Endothelial cell of hepatic sinusoid (primary cell): ENCODE data around the gene TOM1.
"Not testable (repeated sequence)": the region's sequence is repeated elsewhere in the genome, so short reads cannot be mapped to it uniquely, and the experiment has no call there.

ENCODE experiments used
- in situ Hi-C: cut with HindIII; loops from 2 replicates; pipeline ENCODE4 v1.10.0; 2017; ENCODE audit warnings: low sequenced_read_pairs

The TOM1 gene

GRCh38 chr22:35390933-35391332, 91.2 kb downstream of the TOM1 start:
- in situ Hi-C loops: no loop called here

GRCh38 chr22:35392357-35392756, 92.7 kb downstream of the TOM1 start:
- in situ Hi-C loops: no loop called here

- in situ Hi-C loops: no loop called here
These were observed 93.7 kb downstream of the TOM1 start for GRCh38 chr22:35393116-35394010.

- in situ Hi-C loops: no loop called here
These were observed 94.3 kb downstream of the TOM1 start for GRCh38 chr22:35394011-35394312.

- in situ Hi-C loops: no loop called here
These were observed 95.3 kb downstream of the TOM1 start for GRCh38 chr22:35394810-35395563.

- in situ Hi-C loops: not testable (repeated sequence)
These were observed 96.9 kb downstream of the TOM1 start for GRCh38 chr22:35396622-35397021.

GRCh38 chr22:35397095-35397904, 97.6 kb downstream of the TOM1 start:
- in situ Hi-C loops: no loop called here
